ENCODE results near the gene MYO1F.

Gene MYO1F

DNA sequence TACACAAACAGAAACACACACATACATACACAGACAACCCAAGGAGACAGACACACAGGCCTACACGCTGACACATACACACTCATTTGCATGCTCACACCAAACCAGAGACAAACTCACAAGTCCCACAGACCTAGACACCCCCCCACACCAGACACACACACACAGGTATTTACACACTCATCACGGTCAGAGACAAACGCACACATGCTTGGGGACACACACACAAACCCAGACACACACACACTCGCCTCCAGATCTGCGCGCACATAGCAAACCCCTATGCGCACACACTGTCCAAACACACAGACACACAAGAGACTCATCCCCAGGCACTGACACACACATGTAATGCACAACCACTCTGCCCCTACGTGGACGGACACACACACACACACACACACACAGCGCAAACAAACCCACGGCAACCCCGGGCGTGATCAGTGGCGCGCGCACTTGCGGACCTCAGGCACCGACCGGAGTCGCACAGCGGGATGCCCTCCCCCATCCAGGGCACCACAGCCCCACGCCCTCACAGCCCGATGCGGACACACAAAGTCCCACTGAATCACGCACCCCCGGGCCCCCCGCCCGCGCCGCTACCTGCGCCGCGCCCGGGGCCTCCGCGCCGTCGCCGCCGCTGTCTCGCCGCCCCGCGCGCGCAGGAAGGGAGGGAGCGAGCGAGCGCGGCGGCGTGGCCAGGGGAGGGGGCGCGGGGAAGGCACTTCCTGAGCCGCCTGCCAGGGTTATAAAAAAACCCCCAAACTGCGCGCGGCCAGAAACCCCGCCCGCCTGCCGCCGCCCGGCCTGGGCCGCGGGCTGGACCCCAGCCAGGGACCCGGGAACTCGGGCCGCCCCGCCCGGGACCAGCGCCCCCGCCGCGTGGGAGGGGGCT is 33.0 kb upstream of the MYO1F start, which contains the start of gene ADAMTS10:
TSS of gene ADAMTS10 (minus strand) at position 675 of the 895 bp plus-strand sequence. CDS start 5,005 bp downstream, outside the sequence.
- DNase-seq (ENCODE audit: insufficient read length, low spot score) (no peak), FAIRE-seq (no peak)
- no peak for TF ChIP-seq POLR2A (IDR thresholded peaks at IDR 0.05; ENCODE audit: low read depth, low read length)

DNA sequence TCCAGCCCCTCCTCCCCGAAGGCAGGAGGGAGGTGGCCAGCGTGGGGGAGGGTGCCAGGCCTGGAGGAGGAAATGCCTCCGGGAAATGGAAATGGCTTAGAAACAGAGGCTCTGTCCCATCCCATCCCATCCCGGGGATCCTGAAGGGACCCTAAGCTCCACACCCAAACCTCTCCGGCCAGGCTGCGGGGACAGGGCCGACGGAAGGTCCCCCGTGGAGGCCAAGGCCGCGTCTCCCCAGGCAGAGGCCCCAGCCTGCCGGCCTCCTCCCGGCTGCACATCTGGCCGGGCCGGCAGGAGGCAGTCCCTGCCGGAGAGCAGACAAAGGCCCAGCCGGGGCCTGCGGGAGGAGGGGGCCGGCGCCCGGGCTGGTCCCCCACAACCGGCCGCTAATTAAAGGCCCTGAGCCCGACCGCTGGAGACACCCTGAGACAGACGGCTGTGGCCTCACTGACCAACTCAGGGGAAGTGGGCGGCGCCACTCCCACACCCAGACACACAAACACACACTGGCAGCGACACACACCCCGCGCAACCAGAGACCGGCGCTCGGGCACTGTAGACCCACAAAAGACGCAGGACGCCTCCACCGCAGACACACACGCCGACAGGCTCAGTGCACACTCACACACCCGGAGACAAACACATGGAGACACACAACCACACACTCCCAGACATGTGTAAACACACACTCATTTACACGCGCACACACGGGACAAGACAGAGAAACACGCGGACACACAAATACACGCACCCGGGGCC is 32.2 kb upstream of the MYO1F start:
- FAIRE-seq (no peak), DNase-seq (ENCODE audit: insufficient read length, low spot score) (peak; percentile 52)
- TF ChIP-seq POLR2A (IDR thresholded peaks at IDR 0.05; ENCODE audit: low read depth, low read length), result peak; percentile 18; the same call in 1 of the 2 replicates

DNA sequence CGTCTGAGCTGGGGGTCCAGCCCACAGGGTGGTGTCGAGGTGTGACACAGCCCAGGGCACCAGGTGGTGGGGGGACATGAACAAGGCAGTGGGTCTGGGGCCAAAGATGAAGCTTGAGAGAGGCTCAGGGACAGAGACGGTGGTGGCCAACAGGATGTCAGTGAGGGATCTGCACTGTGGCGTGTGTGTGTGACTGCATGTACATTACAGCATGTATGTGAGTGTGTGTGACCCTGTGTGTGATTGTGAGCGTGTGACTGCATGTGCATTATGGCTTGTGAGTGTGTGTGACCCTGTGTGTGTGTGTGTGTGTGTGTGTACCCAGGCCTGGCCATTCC is 31.7 kb upstream of the MYO1F start:
- no peak for DNase-seq (ENCODE audit: insufficient read length, low spot score)
- FAIRE-seq, result no peak
- no peak for TF ChIP-seq POLR2A (IDR thresholded peaks at IDR 0.05; ENCODE audit: low read depth, low read length)

DNA sequence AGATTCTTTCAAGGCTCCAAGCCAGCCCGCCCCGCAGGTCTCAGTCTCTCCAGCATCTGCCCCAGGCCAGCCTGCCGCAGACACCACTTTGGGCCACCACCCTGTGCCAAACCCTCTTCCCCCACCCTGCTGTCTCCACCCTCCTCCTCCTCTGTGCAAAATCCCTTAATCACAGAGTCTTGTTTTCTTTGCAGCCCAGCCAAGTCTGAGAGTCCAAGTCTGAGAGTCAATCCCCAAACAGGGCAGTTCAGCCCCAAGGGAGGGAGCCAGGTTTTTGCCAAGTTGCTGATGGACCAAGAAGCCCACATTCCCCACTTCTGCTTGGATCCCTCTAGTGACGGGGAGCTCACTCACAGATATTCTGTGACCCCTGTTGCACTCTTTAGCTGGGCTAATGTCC is 30.1 kb upstream of the MYO1F start:
- TF ChIP-seq POLR2A (IDR thresholded peaks at IDR 0.05; ENCODE audit: low read depth, low read length), result no peak
- FAIRE-seq, result no peak
- peak; percentile 67 for DNase-seq (ENCODE audit: insufficient read length, low spot score)

DNA sequence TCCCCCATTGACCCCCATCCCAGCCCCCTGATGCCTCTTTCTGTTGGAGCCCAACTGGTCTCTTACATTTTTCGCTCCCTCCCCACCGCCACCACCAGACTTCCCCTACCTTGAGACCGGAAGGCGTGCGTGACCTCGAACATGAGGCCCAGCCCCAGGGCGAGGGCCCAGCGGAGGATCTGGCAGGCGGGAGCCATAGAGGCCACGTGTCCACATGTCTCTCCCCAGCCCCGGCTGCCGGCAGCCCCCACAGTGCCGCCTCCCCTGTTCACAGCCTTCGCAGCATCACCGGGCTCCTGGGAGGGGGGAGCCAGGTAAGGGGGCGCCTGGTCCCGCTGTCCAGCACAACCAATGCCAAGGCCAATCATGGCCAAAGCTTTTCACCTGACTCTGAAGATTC is 28.3 kb upstream of the MYO1F start:
- DNase-seq (ENCODE audit: insufficient read length, low spot score) (no peak), FAIRE-seq (no peak)
- no peak for TF ChIP-seq POLR2A (IDR thresholded peaks at IDR 0.05; ENCODE audit: low read depth, low read length)

DNA sequence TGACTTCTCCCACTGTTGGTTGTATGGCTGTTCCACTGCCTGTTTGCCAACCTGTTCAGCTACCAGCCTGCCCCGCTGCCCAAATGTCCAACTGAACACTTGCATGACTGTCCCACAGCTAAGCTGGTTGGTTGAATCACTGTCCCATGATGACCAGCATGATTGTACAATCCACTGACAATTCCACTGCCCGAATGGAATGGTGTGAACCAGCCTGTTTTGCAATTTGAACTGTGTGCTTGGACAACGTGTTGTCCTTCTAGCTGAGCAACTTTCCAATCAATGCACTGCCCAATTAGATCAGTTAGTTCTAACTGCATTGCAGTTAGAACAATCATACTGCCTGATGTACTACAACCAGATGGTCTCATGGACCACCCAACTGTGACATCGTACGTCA is 24.6 kb upstream of the MYO1F start:
- DNase-seq (ENCODE audit: insufficient read length, low spot score), result no peak
- no peak for FAIRE-seq
- TF ChIP-seq POLR2A (IDR thresholded peaks at IDR 0.05; ENCODE audit: low read depth, low read length), result no peak

DNA sequence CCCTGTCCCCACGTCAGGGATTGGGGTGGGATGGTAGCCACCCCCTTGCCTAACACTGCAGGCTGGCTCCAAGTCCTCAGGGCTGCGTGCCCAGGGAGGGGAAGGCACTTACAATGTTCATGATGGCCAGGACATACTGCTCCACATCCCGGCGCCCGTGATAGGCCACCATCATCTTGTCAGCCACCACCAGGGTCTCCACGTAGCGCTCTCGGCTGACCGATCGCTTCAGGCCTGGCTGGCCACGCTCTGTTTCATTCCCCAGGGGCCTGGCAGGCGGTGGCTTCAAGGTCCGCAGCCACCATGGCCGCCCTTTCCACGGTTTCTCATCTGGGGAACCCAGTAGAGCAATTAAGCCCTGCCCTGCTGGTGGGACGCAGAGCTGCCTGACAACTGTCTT is 23.6 kb upstream of the MYO1F start:
- TF ChIP-seq POLR2A (IDR thresholded peaks at IDR 0.05; ENCODE audit: low read depth, low read length), result no peak
- DNase-seq (ENCODE audit: insufficient read length, low spot score) (no peak), FAIRE-seq (no peak)

DNA sequence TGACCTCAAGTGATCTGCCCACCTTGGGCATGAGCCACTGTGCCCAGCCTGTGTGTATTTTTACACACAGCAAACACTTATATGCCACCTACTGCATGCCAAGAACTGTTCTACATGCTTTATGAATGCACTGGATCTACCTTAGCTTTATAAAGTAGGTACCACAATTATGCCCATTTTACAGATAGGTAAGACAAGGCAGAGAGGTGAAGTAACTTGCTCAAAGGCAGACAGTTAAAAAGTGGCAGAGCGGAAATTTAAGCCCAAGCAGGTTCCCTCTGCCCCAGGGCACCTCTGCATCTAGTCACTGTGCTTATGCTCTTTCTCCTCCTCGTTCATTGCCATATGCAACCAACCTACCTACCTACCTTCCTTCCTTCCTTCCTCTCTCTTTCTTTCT is 22.8 kb upstream of the MYO1F start:
- no peak for TF ChIP-seq POLR2A (IDR thresholded peaks at IDR 0.05; ENCODE audit: low read depth, low read length)
- DNase-seq (ENCODE audit: insufficient read length, low spot score), result no peak
- no peak for FAIRE-seq

DNA sequence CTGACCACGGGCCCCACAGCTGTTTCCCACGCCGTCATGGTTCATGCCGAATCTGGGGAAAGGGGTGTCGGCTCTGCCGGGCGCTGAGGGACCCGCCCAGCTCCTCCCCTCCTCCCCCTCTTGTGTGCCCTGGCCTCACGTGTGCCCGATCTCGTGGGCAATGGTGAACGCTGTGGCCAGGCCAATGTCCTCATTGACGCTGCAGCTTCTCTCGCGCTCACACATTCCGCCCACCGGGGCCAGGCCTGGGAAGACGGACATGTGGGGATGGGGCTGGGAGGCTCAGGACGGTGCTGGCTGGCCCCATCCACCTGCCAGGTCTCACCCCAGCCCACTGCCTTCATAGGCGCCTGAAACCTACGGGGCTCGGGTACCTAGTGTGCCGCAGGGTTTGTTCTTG is 18.9 kb upstream of the MYO1F start:
- no peak for FAIRE-seq
- no peak for DNase-seq (ENCODE audit: insufficient read length, low spot score)
- TF ChIP-seq POLR2A (IDR thresholded peaks at IDR 0.05; ENCODE audit: low read depth, low read length), result no peak

DNA sequence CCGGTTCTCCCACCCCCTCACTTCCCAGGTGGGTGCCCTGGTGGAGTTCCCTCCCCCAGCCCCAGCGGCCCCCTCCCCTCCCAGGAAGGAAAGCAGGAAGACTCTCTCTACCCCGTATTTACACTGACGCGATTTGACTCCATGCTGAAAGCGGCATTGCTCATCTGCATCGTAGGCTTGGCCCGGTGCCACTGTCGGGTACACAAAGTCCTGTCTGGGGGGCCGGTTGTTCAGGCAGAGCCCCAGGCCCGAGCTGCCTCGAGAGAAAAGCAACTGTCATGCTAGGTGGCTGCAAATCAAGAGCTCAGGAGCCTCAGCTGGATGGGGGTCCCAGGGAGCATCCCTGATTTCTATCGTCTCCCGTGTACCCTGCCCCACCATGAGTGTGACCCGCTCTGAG is 18.4 kb upstream of the MYO1F start:
- DNase-seq (ENCODE audit: insufficient read length, low spot score) (no peak), FAIRE-seq (no peak)
- no peak for TF ChIP-seq POLR2A (IDR thresholded peaks at IDR 0.05; ENCODE audit: low read depth, low read length)

DNA sequence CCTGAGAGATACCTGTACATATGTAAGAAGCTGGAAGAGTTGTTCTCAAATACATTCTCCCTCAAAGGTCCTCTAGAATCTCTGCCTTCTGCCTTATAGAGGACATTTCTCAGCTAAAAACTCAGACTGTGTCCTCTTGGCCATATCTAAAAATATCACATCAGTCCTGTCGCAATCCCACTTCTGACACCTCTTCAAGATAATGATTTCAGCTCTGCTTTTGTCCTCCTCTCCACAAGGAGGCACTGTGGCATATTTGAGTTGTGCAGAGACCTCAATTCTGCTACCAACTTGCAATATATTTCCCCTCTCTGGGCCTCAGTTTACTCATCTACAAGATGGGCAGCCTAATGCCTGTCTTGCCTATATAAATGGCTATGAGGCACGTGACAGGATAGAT is 16.7 kb upstream of the MYO1F start:
- TF ChIP-seq POLR2A (IDR thresholded peaks at IDR 0.05; ENCODE audit: low read depth, low read length), result no peak
- FAIRE-seq (no peak), DNase-seq (ENCODE audit: insufficient read length, low spot score) (no peak)

DNA sequence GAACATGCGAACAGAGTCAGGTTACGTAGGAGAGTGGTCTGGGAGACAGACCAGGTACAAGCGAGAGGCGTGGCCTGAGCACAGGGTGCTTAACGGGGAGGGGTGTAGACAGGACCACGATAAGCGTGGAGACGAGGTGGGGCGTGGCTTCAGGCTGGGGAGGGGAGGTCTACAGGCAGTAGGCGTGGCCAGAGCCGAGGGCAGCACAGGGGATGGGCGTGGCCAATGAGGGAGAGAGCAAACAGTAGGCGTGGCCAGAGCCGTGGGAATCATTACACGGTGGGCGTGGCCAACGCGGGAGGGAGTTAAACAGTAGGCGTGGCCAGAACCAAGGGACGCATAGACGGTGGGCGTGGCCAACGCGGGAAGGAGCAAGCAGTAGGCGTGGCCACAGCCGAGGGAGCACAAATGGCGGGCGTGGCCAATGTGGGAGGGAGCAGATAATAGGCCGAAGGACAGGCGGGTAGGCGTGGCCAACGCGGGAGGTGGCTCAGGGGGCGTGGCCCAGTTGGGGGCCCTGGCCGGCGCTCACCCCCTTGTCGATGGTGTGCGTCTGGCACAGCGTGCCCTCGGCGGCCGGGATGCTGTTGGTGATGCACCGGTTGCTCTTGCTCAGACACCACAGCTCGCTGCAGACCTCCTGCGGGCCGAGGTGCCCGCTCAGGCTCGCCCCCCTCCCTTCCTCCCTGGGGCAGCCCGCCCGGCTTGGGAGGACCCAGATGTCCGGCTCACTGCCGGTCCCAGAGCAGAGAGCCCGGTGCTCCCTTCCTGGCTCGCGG is 15.2 kb upstream of the MYO1F start:
- 0 out of 2 replicates have a peak, but pooled peaks have one; percentile 2 for TF ChIP-seq POLR2A (IDR thresholded peaks at IDR 0.05; ENCODE audit: low read depth, low read length)
- DNase-seq (ENCODE audit: insufficient read length, low spot score) (peak; percentile 76), FAIRE-seq (peak; percentile 96)

DNA sequence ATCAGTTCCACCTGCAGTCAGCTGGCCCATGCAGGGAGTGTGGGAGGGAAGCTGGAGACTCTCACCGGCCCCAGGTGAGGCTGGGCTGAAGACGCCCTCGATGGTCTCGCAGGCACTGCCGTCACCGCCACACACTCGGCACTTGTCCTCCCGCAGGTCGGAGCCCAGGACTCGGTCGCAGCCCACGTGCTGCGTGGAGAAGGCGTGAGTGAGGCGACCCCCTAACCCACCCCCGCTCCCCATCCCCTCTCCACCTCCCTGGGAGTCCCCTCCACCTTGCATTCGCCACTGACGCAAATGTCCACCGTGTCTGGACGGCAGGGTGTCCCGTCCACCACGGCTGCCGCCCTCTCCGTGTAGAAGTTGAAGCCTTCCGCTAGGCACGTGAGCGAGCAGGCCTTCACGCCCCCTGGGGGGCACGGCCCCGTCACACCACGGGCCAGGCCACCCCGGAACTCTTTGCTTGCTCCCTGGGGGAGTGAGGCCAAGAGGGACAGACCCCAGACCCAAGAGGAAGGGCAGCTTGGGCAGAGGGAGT is 12.0 kb upstream of the MYO1F start:
- TF ChIP-seq POLR2A (IDR thresholded peaks at IDR 0.05; ENCODE audit: low read depth, low read length), result no peak
- FAIRE-seq (no peak), DNase-seq (ENCODE audit: insufficient read length, low spot score) (no peak)
